ENCODE data around the gene SIPA1L3.
A peak's percentile ranks its signal among the peaks of the same experiment; 100 is the strongest.

Gene SIPA1L3

DNA sequence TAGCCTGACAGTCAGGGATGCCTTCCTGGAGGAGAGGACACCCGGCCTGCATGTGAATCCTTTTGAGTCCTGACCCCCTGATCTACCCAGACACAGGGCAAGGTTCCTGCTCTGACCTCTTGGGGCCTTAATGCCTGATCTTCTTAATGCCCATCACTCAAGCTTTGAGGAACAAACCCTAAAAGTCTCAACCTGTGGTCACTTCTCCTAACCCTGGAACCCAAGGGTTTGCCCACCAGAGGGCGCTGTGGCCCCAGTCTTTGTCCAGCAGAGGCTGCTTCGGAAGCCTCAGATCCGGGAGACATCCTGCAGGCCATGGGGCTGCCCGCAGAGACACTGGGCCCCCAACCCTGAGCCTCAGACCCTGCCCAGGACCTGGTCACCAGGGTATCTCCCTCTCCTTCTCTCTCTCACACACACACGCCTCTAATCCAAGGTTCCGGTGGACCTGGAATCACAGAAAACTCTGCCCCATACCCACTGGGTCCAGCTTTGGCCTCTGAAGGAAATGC is 326.8 kb downstream of the SIPA1L3 start:
- Histone ChIP-seq H2AFZ (ENCODE audit: low read depth) (peak overlapping the region; percentile 29; the same call in 1 of the 2 replicates), H4K20me1 (ENCODE audit: insufficient read depth) (no peaks in the 10 kb centered on the region), H3K79me2 (ENCODE audit: insufficient read depth, low read depth) (no peaks in the 10 kb centered on the region), H3K4me2 (no peak overlapping the region), H3K9ac (no peak overlapping the region), H3K4me1 (ENCODE audit: low read depth, poor library complexity, severe bottlenecking) (no peaks in the 10 kb centered on the region), H3K27ac (no peak overlapping the region), H3K36me3 (ENCODE audit: insufficient read depth) (no peaks in the 10 kb centered on the region), H3K27me3 (ENCODE audit: insufficient read depth, low read depth) (peaks cover 16% of the 10 kb centered on the region; the same call in 1 of the 2 replicates), H3K4me3 (IDR thresholded peaks at IDR 0.05; ENCODE audit: insufficient read depth, low read depth, low read length) (no peak overlapping the region)
- TF ChIP-seq, protein P1, sequence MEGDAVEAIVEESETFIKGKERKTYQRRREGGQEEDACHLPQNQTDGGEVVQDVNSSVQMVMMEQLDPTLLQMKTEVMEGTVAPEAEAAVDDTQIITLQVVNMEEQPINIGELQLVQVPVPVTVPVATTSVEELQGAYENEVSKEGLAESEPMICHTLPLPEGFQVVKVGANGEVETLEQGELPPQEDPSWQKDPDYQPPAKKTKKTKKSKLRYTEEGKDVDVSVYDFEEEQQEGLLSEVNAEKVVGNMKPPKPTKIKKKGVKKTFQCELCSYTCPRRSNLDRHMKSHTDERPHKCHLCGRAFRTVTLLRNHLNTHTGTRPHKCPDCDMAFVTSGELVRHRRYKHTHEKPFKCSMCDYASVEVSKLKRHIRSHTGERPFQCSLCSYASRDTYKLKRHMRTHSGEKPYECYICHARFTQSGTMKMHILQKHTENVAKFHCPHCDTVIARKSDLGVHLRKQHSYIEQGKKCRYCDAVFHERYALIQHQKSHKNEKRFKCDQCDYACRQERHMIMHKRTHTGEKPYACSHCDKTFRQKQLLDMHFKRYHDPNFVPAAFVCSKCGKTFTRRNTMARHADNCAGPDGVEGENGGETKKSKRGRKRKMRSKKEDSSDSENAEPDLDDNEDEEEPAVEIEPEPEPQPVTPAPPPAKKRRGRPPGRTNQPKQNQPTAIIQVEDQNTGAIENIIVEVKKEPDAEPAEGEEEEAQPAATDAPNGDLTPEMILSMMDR (conservative IDR thresholded peaks at IDR 0.05; ENCODE audit: low read depth, low read length) = peak; percentile 74

DNA sequence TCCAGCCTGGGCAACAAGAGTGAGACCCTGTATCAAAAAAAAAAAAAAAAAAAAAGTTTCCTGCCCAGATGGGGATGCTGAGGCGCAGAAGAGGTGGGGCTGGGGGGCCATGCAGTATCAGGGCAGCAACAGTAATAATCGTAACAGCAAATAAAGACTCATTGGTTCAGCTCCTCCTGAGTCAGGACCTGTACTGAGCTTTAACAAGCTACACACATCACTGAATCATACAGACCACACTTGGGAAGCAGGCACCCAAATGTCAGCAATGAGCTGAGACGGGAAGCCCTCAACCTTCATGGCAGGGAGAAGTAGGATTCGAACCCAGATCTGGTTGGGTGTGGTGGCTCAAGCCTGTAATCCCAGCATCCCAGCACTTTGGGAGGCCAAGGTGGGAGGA is 327.6 kb downstream of the SIPA1L3 start:
- Histone ChIP-seq H3K4me3 (IDR thresholded peaks at IDR 0.05; ENCODE audit: insufficient read depth, low read depth, low read length) (no peak overlapping the region), H2AFZ (ENCODE audit: low read depth) (no peak overlapping the region)

DNA sequence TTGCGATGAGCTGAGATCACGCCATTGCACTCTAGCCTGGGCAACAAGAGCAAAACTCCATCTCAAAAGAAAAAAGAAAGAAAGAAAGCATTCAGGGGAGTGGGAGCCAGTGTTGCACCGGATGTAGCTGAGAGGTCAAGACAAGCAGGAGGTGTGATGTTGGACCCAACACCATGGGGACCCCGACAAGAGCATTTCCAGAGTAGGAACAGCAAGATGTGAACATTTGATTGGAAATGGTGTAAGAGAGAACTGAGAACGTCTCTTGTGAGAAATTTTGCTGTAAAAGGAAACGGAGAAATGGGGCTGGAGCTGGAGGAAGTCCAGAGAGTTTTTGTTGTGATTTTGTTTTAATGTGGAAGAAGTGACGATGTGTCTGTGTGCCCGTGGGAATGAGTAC is 332.8 kb downstream of the SIPA1L3 start:
- no peak overlapping the region for H3K4me3 ChIP-seq (IDR thresholded peaks at IDR 0.05; ENCODE audit: insufficient read depth, low read depth, low read length)
- H3K27ac ChIP-seq = no peak overlapping the region
- H3K4me2 ChIP-seq = no peak overlapping the region
- H3K4me1 ChIP-seq (ENCODE audit: low read depth, poor library complexity, severe bottlenecking) = no peaks in the 10 kb centered on the region
- peaks cover 3% of the 10 kb centered on the region; the same call in 1 of the 2 replicates for H3K27me3 ChIP-seq (ENCODE audit: insufficient read depth, low read depth)
- H3K9ac ChIP-seq = no peak overlapping the region
- H4K20me1 ChIP-seq (ENCODE audit: insufficient read depth) = no peaks in the 10 kb centered on the region
- TF ChIP-seq, protein P1 (conservative IDR thresholded peaks at IDR 0.05; ENCODE audit: low read depth, low read length) = no peak
- H2AFZ ChIP-seq (ENCODE audit: low read depth) = no peak overlapping the region
- no peaks in the 10 kb centered on the region for H3K79me2 ChIP-seq (ENCODE audit: insufficient read depth, low read depth)
- H3K36me3 ChIP-seq (ENCODE audit: insufficient read depth) = no peaks in the 10 kb centered on the region

More for the DNA sequence above, 327.6 kb downstream of the SIPA1L3 start:
- Histone ChIP-seq H4K20me1 (ENCODE audit: insufficient read depth) (no peaks in the 10 kb centered on the region), H3K27ac (no peak overlapping the region), H3K36me3 (ENCODE audit: insufficient read depth) (no peaks in the 10 kb centered on the region), H3K4me2 (no peak overlapping the region), H3K9ac (no peak overlapping the region), H3K4me1 (ENCODE audit: low read depth, poor library complexity, severe bottlenecking) (no peaks in the 10 kb centered on the region), H3K79me2 (ENCODE audit: insufficient read depth, low read depth) (no peaks in the 10 kb centered on the region), H3K27me3 (ENCODE audit: insufficient read depth, low read depth) (peaks cover 16% of the 10 kb centered on the region; the same call in 1 of the 2 replicates)
- TF ChIP-seq, protein P1 (conservative IDR thresholded peaks at IDR 0.05; ENCODE audit: low read depth, low read length) = no peak

DNA sequence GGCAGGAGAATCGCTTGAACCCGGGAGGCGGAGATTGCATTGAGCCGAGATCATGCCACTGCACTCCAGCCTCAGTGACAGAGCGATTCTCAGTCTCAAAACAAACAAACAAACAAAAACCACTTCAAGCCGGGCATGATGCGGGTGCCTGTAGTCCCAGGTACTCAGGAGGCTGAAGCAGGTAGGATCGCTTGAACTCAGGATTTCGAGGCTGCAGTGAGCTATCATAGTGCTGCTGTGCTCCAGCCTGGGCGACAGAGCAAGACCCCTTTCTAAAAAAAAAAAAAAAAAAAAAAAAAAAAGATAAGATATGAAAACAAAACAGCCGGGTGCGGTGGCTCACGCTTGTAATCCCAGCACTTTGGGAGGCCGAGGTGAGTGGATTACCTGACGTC is 336.3 kb downstream of the SIPA1L3 start:
- no peak overlapping the region for H3K9ac ChIP-seq
- H3K27me3 ChIP-seq (ENCODE audit: insufficient read depth, low read depth) = peaks cover 3% of the 10 kb centered on the region; the same call in 1 of the 2 replicates
- no peak overlapping the region; the same call in 1 of the 2 replicates for H3K4me2 ChIP-seq
- H3K79me2 ChIP-seq (ENCODE audit: insufficient read depth, low read depth) = no peaks in the 10 kb centered on the region
- H2AFZ ChIP-seq (ENCODE audit: low read depth) = no peak overlapping the region
- H3K4me1 ChIP-seq (ENCODE audit: low read depth, poor library complexity, severe bottlenecking) = no peaks in the 10 kb centered on the region
- no peak overlapping the region for H3K4me3 ChIP-seq (IDR thresholded peaks at IDR 0.05; ENCODE audit: insufficient read depth, low read depth, low read length)
- no peak overlapping the region for H3K27ac ChIP-seq
- no peaks in the 10 kb centered on the region for H3K36me3 ChIP-seq (ENCODE audit: insufficient read depth)
- TF ChIP-seq, protein P1 (conservative IDR thresholded peaks at IDR 0.05; ENCODE audit: low read depth, low read length) = no peak
- no peaks in the 10 kb centered on the region for H4K20me1 ChIP-seq (ENCODE audit: insufficient read depth)

Measured in KMS-11 (cell line).